ENCODE results near the gene YIPF5. TPM values are rescaled to one million over a fixed set of nuclear protein-coding genes. Genes with fewer than 3 reads are reported as not detected.

Gene YIPF5
- total RNA-seq, 1 experiment from 2014 or later, result 44.5 TPM

DNA sequence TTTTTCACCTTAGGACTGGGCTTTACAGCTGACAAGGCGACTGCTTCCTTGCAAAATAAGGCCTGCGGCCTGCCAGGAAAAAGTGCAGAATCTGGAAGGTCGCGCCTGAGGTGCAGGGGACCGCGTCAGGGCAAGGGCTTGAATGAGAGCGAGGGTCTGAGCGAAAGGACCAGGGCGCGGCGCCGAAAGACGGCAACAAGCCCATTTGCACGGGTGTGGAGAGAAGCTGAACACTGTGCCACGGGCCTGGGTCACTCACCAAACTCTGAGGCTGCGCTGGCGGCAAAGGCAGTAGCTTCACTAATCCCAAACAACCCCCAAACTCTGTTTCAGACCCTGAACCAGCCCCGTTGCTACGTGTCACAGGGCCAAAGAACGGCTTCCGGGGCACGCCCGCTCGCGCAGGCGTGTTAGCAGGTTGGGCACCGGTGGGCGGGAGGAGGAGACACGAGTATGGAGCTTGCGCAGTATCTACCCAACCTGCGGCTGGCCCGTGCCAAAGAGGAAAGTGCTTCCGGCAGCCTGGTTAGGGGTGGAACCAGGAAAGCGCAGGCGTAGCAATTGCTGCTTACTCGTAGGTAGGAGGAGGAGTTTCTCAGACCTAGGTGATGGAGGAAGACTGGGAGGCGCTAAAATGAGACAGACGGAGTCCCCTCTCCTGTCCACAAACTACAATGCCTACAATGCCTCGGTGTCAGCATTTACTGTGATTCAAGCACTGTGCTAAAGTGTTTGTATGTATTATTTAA lies at the start of gene YIPF5, which contains the start of gene KCTD16 (continued):
- TF ChIP-seq, protein P1, sequence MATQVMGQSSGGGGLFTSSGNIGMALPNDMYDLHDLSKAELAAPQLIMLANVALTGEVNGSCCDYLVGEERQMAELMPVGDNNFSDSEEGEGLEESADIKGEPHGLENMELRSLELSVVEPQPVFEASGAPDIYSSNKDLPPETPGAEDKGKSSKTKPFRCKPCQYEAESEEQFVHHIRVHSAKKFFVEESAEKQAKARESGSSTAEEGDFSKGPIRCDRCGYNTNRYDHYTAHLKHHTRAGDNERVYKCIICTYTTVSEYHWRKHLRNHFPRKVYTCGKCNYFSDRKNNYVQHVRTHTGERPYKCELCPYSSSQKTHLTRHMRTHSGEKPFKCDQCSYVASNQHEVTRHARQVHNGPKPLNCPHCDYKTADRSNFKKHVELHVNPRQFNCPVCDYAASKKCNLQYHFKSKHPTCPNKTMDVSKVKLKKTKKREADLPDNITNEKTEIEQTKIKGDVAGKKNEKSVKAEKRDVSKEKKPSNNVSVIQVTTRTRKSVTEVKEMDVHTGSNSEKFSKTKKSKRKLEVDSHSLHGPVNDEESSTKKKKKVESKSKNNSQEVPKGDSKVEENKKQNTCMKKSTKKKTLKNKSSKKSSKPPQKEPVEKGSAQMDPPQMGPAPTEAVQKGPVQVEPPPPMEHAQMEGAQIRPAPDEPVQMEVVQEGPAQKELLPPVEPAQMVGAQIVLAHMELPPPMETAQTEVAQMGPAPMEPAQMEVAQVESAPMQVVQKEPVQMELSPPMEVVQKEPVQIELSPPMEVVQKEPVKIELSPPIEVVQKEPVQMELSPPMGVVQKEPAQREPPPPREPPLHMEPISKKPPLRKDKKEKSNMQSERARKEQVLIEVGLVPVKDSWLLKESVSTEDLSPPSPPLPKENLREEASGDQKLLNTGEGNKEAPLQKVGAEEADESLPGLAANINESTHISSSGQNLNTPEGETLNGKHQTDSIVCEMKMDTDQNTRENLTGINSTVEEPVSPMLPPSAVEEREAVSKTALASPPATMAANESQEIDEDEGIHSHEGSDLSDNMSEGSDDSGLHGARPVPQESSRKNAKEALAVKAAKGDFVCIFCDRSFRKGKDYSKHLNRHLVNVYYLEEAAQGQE (IDR thresholded peaks at IDR 0.05; ENCODE audit: low read depth), result no peak

DNA sequence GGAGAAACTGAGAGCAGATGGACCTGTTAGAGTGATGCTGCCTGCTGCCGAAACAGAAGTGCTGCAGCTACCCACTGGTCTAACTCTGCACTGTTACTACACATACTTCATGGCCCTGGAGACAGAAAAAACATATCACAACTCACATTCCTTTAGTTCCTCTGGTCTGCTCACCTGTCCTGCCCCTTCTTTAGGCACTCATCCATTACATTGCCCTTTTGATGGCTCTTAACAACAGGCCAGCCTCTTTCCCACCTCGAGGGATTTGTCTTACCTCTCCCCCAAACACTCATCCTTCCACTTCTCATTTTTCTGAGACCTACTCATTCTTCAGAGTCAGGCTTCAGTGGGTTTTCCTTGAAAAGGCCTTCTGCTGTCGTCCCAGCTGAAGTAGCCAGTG lies 49.4 kb upstream of the YIPF5 start:
- intact Hi-C loops (cut with micrococcal nuclease), result no loop called here
- no peak overlapping the region for H3K4me2 ChIP-seq (ENCODE audit: low read length)
- H3K36me3 ChIP-seq (ENCODE audit: control insufficient read depth in 1 of 2, insufficient read depth in 2 of 2, low read length in 2 of 2), result no peaks in the 10 kb centered on the region
- no peaks in the 10 kb centered on the region for H3K79me2 ChIP-seq (ENCODE audit: insufficient read depth, low read length)
- no peaks in the 10 kb centered on the region for H3K9me3 ChIP-seq (ENCODE audit: control insufficient read depth in 1 of 2, insufficient read depth in 1 of 2, low read depth in 1 of 2, low read length in 2 of 2)
- ChIA-PET CTCF (no interaction called here), RAD21 (ENCODE audit: low non-redundant PET in 1 of 2, low total read pairs in 2 of 2, uncharacterized antibody in 2 of 2, unreplicated experiment in 2 of 2) (no interaction called here), POLR2A (no interaction called here)
- H3K4me1 ChIP-seq (ENCODE audit: control insufficient read depth in 1 of 2, insufficient read depth in 2 of 2, low read length in 2 of 2), result no peaks in the 10 kb centered on the region
- ATAC-seq (no peak), DNase-seq (ENCODE audit: low read depth, low spot score) (no peak)
- no peak overlapping the region for H3K4me3 ChIP-seq (replicated peaks in 1 of 2; ENCODE audit: low read depth in 1 of 2, low read length in 2 of 2)
- BruUV-seq (replicated peaks), result no TSS peak
- H3K9me2 ChIP-seq (ENCODE audit: insufficient read depth), result no peaks in the 10 kb centered on the region
- no peak overlapping the region for H3K9ac ChIP-seq (ENCODE audit: low read length)
- H3K27ac ChIP-seq (ENCODE audit: low read depth, low read length), result no peak overlapping the region
- H4K20me1 ChIP-seq (ENCODE audit: insufficient read depth), result no peaks in the 10 kb centered on the region
- H3K27me3 ChIP-seq (ENCODE audit: insufficient read depth, low read length), result peaks cover 28% of the 10 kb centered on the region
- H2AFZ ChIP-seq (ENCODE audit: low read depth, low read length, poor library complexity, severe bottlenecking), result no peak overlapping the region
- TF ChIP-seq YY1 (IDR thresholded peaks at IDR 0.05; ENCODE audit: extremely low read depth, insufficient replicate concordance, low read depth, low read length), result no peak
- TF ChIP-seq, protein P1 (IDR thresholded peaks at IDR 0.05; ENCODE audit: low read depth), result no peak
- TF ChIP-seq SRF (IDR thresholded peaks at IDR 0.05; ENCODE audit: low read depth), result no peak
- TF ChIP-seq POLR2A (IDR thresholded peaks at IDR 0.05; ENCODE audit: borderline replicate concordance, extremely low read depth, insufficient read depth, insufficient read length), result no peak
- no peak for TF ChIP-seq SP1 (IDR thresholded peaks at IDR 0.05; ENCODE audit: low read depth)
- TF ChIP-seq JUND (IDR thresholded peaks at IDR 0.05), result no peak
- no peak for TF ChIP-seq CEBPB (IDR thresholded peaks at IDR 0.05; ENCODE audit: low read depth)
- no peak for TF ChIP-seq ELF1 (IDR thresholded peaks at IDR 0.05; ENCODE audit: borderline replicate concordance, low read depth)
- TF ChIP-seq, protein P2, sequence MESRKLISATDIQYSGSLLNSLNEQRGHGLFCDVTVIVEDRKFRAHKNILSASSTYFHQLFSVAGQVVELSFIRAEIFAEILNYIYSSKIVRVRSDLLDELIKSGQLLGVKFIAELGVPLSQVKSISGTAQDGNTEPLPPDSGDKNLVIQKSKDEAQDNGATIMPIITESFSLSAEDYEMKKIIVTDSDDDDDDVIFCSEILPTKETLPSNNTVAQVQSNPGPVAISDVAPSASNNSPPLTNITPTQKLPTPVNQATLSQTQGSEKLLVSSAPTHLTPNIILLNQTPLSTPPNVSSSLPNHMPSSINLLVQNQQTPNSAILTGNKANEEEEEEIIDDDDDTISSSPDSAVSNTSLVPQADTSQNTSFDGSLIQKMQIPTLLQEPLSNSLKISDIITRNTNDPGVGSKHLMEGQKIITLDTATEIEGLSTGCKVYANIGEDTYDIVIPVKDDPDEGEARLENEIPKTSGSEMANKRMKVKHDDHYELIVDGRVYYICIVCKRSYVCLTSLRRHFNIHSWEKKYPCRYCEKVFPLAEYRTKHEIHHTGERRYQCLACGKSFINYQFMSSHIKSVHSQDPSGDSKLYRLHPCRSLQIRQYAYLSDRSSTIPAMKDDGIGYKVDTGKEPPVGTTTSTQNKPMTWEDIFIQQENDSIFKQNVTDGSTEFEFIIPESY (IDR thresholded peaks at IDR 0.05; ENCODE audit: extremely low read depth, insufficient replicate concordance, low read length), result no peak
- TF ChIP-seq, protein P3, sequence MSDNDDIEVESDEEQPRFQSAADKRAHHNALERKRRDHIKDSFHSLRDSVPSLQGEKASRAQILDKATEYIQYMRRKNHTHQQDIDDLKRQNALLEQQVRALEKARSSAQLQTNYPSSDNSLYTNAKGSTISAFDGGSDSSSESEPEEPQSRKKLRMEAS (IDR thresholded peaks at IDR 0.05), result no peak
- no peak for TF ChIP-seq ZNF274 (IDR thresholded peaks at IDR 0.05; ENCODE audit: low read depth, low read length)
- TF ChIP-seq SIN3A (IDR thresholded peaks at IDR 0.05; ENCODE audit: low read depth), result no peak
- TF ChIP-seq CBX3 (IDR thresholded peaks at IDR 0.05; ENCODE audit: low read depth), result no peak
- TF ChIP-seq, protein P4, sequence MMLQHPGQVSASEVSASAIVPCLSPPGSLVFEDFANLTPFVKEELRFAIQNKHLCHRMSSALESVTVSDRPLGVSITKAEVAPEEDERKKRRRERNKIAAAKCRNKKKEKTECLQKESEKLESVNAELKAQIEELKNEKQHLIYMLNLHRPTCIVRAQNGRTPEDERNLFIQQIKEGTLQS (IDR thresholded peaks at IDR 0.05), result no peak
- TF ChIP-seq RAD21 (IDR thresholded peaks at IDR 0.05; ENCODE audit: low read depth), result no peak
- no peak for TF ChIP-seq EGR1 (IDR thresholded peaks at IDR 0.05; ENCODE audit: low read depth)

All from HCT116 (cell line).